Measurements from ENCODE around the gene IFI27.

- TF ChIP-seq EZH2phosphoT487 (IDR thresholded peaks at IDR 0.05; ENCODE audit: borderline replicate concordance, low read depth, low read length): no peak
- TF ChIP-seq, protein P1, sequence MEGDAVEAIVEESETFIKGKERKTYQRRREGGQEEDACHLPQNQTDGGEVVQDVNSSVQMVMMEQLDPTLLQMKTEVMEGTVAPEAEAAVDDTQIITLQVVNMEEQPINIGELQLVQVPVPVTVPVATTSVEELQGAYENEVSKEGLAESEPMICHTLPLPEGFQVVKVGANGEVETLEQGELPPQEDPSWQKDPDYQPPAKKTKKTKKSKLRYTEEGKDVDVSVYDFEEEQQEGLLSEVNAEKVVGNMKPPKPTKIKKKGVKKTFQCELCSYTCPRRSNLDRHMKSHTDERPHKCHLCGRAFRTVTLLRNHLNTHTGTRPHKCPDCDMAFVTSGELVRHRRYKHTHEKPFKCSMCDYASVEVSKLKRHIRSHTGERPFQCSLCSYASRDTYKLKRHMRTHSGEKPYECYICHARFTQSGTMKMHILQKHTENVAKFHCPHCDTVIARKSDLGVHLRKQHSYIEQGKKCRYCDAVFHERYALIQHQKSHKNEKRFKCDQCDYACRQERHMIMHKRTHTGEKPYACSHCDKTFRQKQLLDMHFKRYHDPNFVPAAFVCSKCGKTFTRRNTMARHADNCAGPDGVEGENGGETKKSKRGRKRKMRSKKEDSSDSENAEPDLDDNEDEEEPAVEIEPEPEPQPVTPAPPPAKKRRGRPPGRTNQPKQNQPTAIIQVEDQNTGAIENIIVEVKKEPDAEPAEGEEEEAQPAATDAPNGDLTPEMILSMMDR (conservative IDR thresholded peaks at IDR 0.05; ENCODE audit: low read length): no peak
These were observed at the start of gene IFI27 for GRCh38 chr14:94110552-94111181.
